ENCODE measurements around the gene HOTAIR. TPM values are rescaled to one million over a fixed set of nuclear protein-coding genes. Genes with fewer than 3 reads are reported as not detected.

Gene HOTAIR
- total and polyA plus RNA-seq, 2 donors (not counting 3 experiments of a cell fraction or from before 2014, with no cell fraction given) = not detected

DNA sequence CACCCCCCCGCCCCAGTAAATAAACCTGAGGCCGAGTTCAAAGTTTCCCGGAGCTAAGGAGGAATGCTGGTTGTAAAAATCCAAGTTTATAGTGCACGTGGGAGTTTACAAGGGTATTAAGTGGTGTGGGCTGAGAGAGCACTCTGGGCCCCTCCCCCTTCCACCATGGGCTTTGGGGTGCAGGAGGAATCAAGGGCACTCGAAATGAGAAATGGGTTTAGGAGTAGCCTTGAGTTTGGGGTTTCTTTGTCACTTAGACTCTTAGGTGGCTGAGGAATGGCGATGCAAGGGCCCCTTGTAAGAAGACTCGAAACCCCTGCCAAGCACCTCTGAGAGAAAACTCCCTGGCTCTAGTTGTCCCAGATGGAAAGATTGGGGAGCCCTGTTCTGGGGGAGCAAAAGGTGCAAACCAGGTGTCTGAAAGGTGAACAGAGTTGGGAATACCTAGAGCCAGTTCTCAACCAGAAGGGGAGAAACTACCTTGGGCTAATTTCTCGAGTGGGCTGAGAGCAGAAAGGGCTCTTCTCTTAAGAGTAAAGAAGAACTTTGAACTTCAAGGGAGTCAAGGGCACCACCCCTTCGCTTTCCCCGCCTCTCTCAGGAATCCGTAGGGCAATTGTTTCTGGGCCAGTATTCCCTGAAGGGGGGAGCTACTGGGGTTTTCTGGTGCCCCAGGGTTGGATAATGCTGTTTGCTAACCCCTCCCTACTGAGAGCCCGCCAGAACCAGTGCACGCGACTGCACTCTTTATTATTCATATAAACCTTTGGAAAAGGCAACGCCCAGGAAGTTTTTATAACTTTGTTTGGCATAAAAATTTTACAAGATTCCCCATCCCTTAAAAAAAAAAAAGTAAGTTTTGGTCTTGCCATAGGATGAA lies 4.0 kb upstream of the HOTAIR start:
- H3K9me3 ChIP-seq (replicated peaks; ENCODE audit: control insufficient read depth, insufficient read depth, low read length) = no peaks in the 10 kb centered on the region
- no peak for FAIRE-seq
- dilution Hi-C loops (cut with MboI; ENCODE audit: extremely low pct_ligation_motif_present, low sequenced_read_pairs) (no loop called here), intact Hi-C loops (cut with micrococcal nuclease) (no loop called here)
- H3K27me3 ChIP-seq (ENCODE audit: control insufficient read depth in 2 of 2, insufficient read depth in 2 of 2, low read length in 2 of 2) = peaks cover 84 to 96% of the 10 kb centered on the region in 2 experiments
- ChIA-PET POLR2A (no interaction called here), CTCF (no interaction called here)
- H3K4me3 ChIP-seq (replicated peaks in 1 of 3; ENCODE audit: insufficient read depth in 1 of 3, low read depth in 1 of 3, low read length in 3 of 3) = no peak overlapping the region
- H3K9ac ChIP-seq (replicated peaks; ENCODE audit: extremely low read depth, insufficient read depth, low read length) = no peak overlapping the region
- no peak for DNase-seq (ENCODE audit: low read depth, low spot score)
- no peaks in the 10 kb centered on the region for H3K36me3 ChIP-seq (ENCODE audit: control insufficient read depth in 2 of 2, extremely low read depth in 1 of 2, insufficient read depth in 2 of 2, low read length in 2 of 2)
- H3K4me1 ChIP-seq (ENCODE audit: control insufficient read depth, extremely low read depth, insufficient read depth, low read length) = no peaks in the 10 kb centered on the region
- H4K20me1 ChIP-seq (replicated peaks; ENCODE audit: control insufficient read depth, extremely low read depth, insufficient read depth, low read length) = no peaks in the 10 kb centered on the region
- H3K27ac ChIP-seq (ENCODE audit: insufficient read depth, low read depth, low read length) = no peak overlapping the region
- H3K79me2 ChIP-seq (ENCODE audit: control insufficient read depth, insufficient read depth, low read length) = no peaks in the 10 kb centered on the region
- no TSS peak for BruUV-seq (replicated peaks)
- H3K9me1 ChIP-seq (replicated peaks; ENCODE audit: control insufficient read depth, extremely low read depth, insufficient read depth, low read length) = no peaks in the 10 kb centered on the region
- H3K4me2 ChIP-seq (ENCODE audit: insufficient read depth, low read length) = no peak overlapping the region
- no peak overlapping the region for H2AFZ ChIP-seq (ENCODE audit: low read depth, low read length)
- TF ChIP-seq FOS (IDR thresholded peaks at IDR 0.05; ENCODE audit: borderline replicate concordance, insufficient read depth, low read length) = no peak
- TF ChIP-seq POLR2AphosphoS5 (IDR thresholded peaks at IDR 0.05; ENCODE audit: insufficient read depth, low read depth, low read length) = no peak
- no peak for TF ChIP-seq MYC (IDR thresholded peaks at IDR 0.05; ENCODE audit: low read depth, low read length)
- TF ChIP-seq EZH2 (IDR thresholded peaks at IDR 0.05; ENCODE audit: borderline replicate concordance, low read depth, low read length, severe bottlenecking) = no peak
- TF ChIP-seq, protein P1, sequence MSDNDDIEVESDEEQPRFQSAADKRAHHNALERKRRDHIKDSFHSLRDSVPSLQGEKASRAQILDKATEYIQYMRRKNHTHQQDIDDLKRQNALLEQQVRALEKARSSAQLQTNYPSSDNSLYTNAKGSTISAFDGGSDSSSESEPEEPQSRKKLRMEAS (IDR thresholded peaks at IDR 0.05; ENCODE audit: insufficient read depth, insufficient read length) = no peak
- no peak for TF ChIP-seq JUN (IDR thresholded peaks at IDR 0.05; ENCODE audit: borderline replicate concordance, insufficient read depth, insufficient read length, low read depth)
- no peak for TF ChIP-seq POLR2A (IDR thresholded peaks at IDR 0.05; ENCODE audit: low read depth, low read length)
- no peak for TF ChIP-seq GATA2 (IDR thresholded peaks at IDR 0.05; ENCODE audit: insufficient read depth, insufficient read length, low read depth, low read length)
- TF ChIP-seq, protein P2, sequence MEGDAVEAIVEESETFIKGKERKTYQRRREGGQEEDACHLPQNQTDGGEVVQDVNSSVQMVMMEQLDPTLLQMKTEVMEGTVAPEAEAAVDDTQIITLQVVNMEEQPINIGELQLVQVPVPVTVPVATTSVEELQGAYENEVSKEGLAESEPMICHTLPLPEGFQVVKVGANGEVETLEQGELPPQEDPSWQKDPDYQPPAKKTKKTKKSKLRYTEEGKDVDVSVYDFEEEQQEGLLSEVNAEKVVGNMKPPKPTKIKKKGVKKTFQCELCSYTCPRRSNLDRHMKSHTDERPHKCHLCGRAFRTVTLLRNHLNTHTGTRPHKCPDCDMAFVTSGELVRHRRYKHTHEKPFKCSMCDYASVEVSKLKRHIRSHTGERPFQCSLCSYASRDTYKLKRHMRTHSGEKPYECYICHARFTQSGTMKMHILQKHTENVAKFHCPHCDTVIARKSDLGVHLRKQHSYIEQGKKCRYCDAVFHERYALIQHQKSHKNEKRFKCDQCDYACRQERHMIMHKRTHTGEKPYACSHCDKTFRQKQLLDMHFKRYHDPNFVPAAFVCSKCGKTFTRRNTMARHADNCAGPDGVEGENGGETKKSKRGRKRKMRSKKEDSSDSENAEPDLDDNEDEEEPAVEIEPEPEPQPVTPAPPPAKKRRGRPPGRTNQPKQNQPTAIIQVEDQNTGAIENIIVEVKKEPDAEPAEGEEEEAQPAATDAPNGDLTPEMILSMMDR (IDR thresholded peaks at IDR 0.05; ENCODE audit: extremely low read depth in 1 of 2, insufficient read depth in 1 of 2, low read depth in 1 of 2, low read length in 2 of 2) = no peak
